Cardiac muscle cell (in vitro differentiated cells and primary cell): ENCODE measurements around the gene CAMK4. TPM values are rescaled to one million over a fixed set of nuclear protein-coding genes. Genes with fewer than 3 reads are reported as not detected.

ENCODE experiments used
- DNase-seq, 2 donors: peaks; one replicate each; pipeline versions ENCODE4 v3.0.0 to v3.0.0-alpha.2; 2010 to 2017; ENCODE audit warnings: low read depth in 1 of 2, low spot score in 1 of 2
- H3K27ac ChIP-seq: fragments of 200-600 bp; sonication (generic); 2 replicates; pipeline ENCODE4 v1.5.1; 2016
- H3K27me3 ChIP-seq: fragments of 200-600 bp; sonication (generic); 2 replicates; pipeline ENCODE4 v1.6.0; 2016; ENCODE audit warnings: control low read depth
- H3K36me3 ChIP-seq: fragments of 200-600 bp; sonication (generic); 2 replicates; pipeline ENCODE4 v1.5.1; 2016; ENCODE audit warnings: control low read depth
- H3K4me1 ChIP-seq: fragments of 200-600 bp; sonication (generic); 2 replicates; pipeline ENCODE4 v1.8.1; 2017; ENCODE audit warnings: low read depth, mild to moderate bottlenecking, mixed run types
- H3K4me3 ChIP-seq: fragments of 200-600 bp; sonication (generic); 2 replicates; pipeline ENCODE4 v1.5.1; 2016; ENCODE audit warnings: mild to moderate bottlenecking
- H3K9me3 ChIP-seq: fragments of 200-600 bp; sonication (generic); 2 replicates; pipeline ENCODE4 v1.5.1; 2017; ENCODE audit warnings: low read depth, mild to moderate bottlenecking, control low read depth
- CTCF ChIP-seq: IDR thresholded peaks from 2 replicates; pipeline ENCODE4 v1.5.1; 2012; ENCODE audit warnings: low read depth, mild to moderate bottlenecking, low read length
- polyA plus RNA-seq: library from polyadenylated mRNA; unstranded; fragments of >200 nt; fragmentation: Nextera tagmentation; extraction: Ambion mirVana; gene quantifications from 2 replicates; pipeline ENCODE4 v1.2.1, GENCODE V29; 2016
- total RNA-seq: library from RNA; depleted of rRNA; stranded (reverse); fragments of >200 nt; gene quantifications from 2 replicates; pipeline ENCODE4 v1.2.3, GENCODE V29; 2016

CAMK4 gene
- total RNA-seq (0.99 and 2.1 TPM in 2 replicates), polyA plus RNA-seq (0.67 and 1.7 TPM in 2 replicates)

- DNase-seq: peak; percentile 83 to 85
- peaks cover 49% of the 10 kb centered on the region for H3K27me3 ChIP-seq
- H3K4me1 ChIP-seq: no peaks in the 10 kb centered on the region
- H3K36me3 ChIP-seq: no peaks in the 10 kb centered on the region
- TF ChIP-seq CTCF: no peak
- no peak within 1 kb of the TSS for H3K27ac ChIP-seq
- H3K4me3 ChIP-seq: peak within 1 kb of the TSS; percentile 46
- no peaks in the 10 kb centered on the region for H3K9me3 ChIP-seq
These were observed at the start of gene CAMK4 for GRCh38 chr5:111223787-111224560. Gene CAMK4, plus strand, starts transcription at chr5:111224384. Its CDS starts 100 bp downstream, at chr5:111224484.

- H3K9me3 ChIP-seq: no peaks in the 10 kb centered on the region
- no peaks in the 10 kb centered on the region for H3K36me3 ChIP-seq
- peaks cover 3% of the 10 kb centered on the region for H3K27me3 ChIP-seq
- H3K27ac ChIP-seq: no peak overlapping the region
- H3K4me3 ChIP-seq: no peak overlapping the region
- no peak for TF ChIP-seq CTCF
- no peaks in the 10 kb centered on the region for H3K4me1 ChIP-seq
- DNase-seq: no peak
These were observed 41.1 kb upstream of the CAMK4 start for GRCh38 chr5:111183064-111183463.

- Histone ChIP-seq H3K27me3 (peaks cover 3% of the 10 kb centered on the region), H3K9me3 (no peaks in the 10 kb centered on the region), H3K4me1 (no peaks in the 10 kb centered on the region), H3K36me3 (no peaks in the 10 kb centered on the region), H3K4me3 (no peak overlapping the region), H3K27ac (no peak overlapping the region)
- DNase-seq: no peak
- no peak for TF ChIP-seq CTCF
These were observed 37.1 kb upstream of the CAMK4 start for GRCh38 chr5:111187079-111187478.

GRCh38 chr5:111194053-111194452 is 30.1 kb upstream of the CAMK4 start:
- Histone ChIP-seq H3K27me3 (no peaks in the 10 kb centered on the region), H3K27ac (no peak overlapping the region), H3K9me3 (no peaks in the 10 kb centered on the region), H3K4me3 (no peak overlapping the region), H3K4me1 (no peaks in the 10 kb centered on the region), H3K36me3 (no peaks in the 10 kb centered on the region)
- no peak for DNase-seq
- TF ChIP-seq CTCF: no peak

GRCh38 chr5:111194925-111195324 is 29.3 kb upstream of the CAMK4 start:
- Histone ChIP-seq H3K27me3 (no peaks in the 10 kb centered on the region), H3K4me1 (no peaks in the 10 kb centered on the region), H3K36me3 (no peaks in the 10 kb centered on the region), H3K4me3 (no peak overlapping the region), H3K27ac (no peak overlapping the region), H3K9me3 (no peaks in the 10 kb centered on the region)
- DNase-seq: no peak
- no peak for TF ChIP-seq CTCF
